Measurements from ENCODE around the gene PAGE4.

DNA sequence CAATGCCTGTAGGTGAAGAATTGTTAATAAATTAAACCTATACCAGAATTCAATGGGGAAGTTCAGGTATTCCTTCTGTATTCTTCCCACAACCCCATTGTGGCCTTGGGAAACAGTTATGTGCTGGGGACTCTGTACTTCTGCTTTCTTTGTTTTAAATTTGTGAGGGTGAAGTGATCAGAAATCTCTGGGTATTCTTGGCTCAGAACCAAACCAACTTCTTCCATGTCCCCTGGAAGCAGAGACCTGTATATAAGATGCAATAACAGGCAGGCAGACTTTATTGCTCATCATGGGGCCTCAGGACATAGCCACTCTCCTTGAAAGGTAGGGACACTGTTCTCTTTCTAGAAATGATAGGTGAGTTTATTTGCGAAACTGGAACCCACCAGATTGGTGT, 30.4 kb downstream of the PAGE4 start:
- no peak for TF ChIP-seq CEBPB (IDR thresholded peaks at IDR 0.05; ENCODE audit: borderline replicate concordance, low read depth, low read length)
- TF ChIP-seq, protein P1, sequence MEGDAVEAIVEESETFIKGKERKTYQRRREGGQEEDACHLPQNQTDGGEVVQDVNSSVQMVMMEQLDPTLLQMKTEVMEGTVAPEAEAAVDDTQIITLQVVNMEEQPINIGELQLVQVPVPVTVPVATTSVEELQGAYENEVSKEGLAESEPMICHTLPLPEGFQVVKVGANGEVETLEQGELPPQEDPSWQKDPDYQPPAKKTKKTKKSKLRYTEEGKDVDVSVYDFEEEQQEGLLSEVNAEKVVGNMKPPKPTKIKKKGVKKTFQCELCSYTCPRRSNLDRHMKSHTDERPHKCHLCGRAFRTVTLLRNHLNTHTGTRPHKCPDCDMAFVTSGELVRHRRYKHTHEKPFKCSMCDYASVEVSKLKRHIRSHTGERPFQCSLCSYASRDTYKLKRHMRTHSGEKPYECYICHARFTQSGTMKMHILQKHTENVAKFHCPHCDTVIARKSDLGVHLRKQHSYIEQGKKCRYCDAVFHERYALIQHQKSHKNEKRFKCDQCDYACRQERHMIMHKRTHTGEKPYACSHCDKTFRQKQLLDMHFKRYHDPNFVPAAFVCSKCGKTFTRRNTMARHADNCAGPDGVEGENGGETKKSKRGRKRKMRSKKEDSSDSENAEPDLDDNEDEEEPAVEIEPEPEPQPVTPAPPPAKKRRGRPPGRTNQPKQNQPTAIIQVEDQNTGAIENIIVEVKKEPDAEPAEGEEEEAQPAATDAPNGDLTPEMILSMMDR (CRISPR knock-in tag; IDR thresholded peaks at IDR 0.05) = no peak
- no peak for TF ChIP-seq CHD2 (IDR thresholded peaks at IDR 0.05; ENCODE audit: low read depth, low read length)
